Ascending aorta (tissue), 2 donors: Measurements from ENCODE around the gene PAIP2B. TPM values are rescaled to one million over a fixed set of nuclear protein-coding genes. Genes with fewer than 3 reads are reported as not detected.

ENCODE experiments used
- DNase-seq, 2 donors: peaks; one replicate each; pipeline ENCODE4 v3.0.0-alpha.2; 2019; ENCODE audit warnings: low spot score in 2 of 2
- H3K27ac ChIP-seq, 2 donors: fragments of 200-600 bp; sonication (generic); one replicate each; pipeline ENCODE4 v1.5.1; 2016 to 2017; ENCODE audit warnings: mild to moderate bottlenecking in 1 of 2
- H3K27me3 ChIP-seq: fragments of 200-600 bp; sonication (generic); one replicate; pipeline ENCODE4 v1.5.1; 2017
- H3K36me3 ChIP-seq, 2 donors: fragments of 200-600 bp; sonication (generic); one replicate each; pipeline ENCODE4 v1.5.1; 2016
- H3K4me1 ChIP-seq, 2 donors: fragments of 200-600 bp; sonication (generic); one replicate each; pipeline ENCODE4 v1.5.1; 2016 to 2017; ENCODE audit warnings: mild to moderate bottlenecking in 1 of 2
- H3K4me3 ChIP-seq, 2 donors: fragments of 200-600 bp; sonication (generic); one replicate each; pipeline ENCODE4 v1.5.1; 2016 to 2017; ENCODE audit warnings: mild to moderate bottlenecking in 1 of 2
- H3K9me3 ChIP-seq, 2 donors: fragments of 200-600 bp; sonication (generic); one replicate each; pipeline ENCODE4 v1.5.1; 2016
- intact Hi-C: fragments of 100-400 bp; cut with DNase I; formaldehyde crosslinking; loops from one replicate; pipeline ENCODE4 v1.15.1; 2023
- total RNA-seq: library from RNA; depleted of rRNA; stranded (reverse); fragments of >200 nt; gene quantifications from one replicate; pipeline ENCODE4 v1.1.0, GENCODE V29; 2016
- TF ChIP-seq, protein P1 (sequence below), 3 experiments: fragments of 200-600 bp in 2 of 3; fragments of 450-650 bp in 1 of 3; sonication (generic) in 2 of 3; IDR thresholded peaks; one replicate each; pipeline ENCODE4 v1.5.1; 2016 to 2019; ENCODE audit warnings: antibody characterized with exemption in 3 of 3, mild to moderate bottlenecking in 1 of 3, moderate library complexity in 1 of 3

The PAIP2B gene
- total RNA-seq, 1 donor from 2014 or later, result 0.32 TPM

- H3K36me3 ChIP-seq, result no peaks in the 10 kb centered on the region
- no peak overlapping the region for H3K4me3 ChIP-seq
- no peaks in the 10 kb centered on the region for H3K27me3 ChIP-seq
- H3K27ac ChIP-seq, result no peak overlapping the region
- TF ChIP-seq, protein P1, sequence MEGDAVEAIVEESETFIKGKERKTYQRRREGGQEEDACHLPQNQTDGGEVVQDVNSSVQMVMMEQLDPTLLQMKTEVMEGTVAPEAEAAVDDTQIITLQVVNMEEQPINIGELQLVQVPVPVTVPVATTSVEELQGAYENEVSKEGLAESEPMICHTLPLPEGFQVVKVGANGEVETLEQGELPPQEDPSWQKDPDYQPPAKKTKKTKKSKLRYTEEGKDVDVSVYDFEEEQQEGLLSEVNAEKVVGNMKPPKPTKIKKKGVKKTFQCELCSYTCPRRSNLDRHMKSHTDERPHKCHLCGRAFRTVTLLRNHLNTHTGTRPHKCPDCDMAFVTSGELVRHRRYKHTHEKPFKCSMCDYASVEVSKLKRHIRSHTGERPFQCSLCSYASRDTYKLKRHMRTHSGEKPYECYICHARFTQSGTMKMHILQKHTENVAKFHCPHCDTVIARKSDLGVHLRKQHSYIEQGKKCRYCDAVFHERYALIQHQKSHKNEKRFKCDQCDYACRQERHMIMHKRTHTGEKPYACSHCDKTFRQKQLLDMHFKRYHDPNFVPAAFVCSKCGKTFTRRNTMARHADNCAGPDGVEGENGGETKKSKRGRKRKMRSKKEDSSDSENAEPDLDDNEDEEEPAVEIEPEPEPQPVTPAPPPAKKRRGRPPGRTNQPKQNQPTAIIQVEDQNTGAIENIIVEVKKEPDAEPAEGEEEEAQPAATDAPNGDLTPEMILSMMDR (IDR thresholded peaks at IDR 0.05), result no peak
- H3K9me3 ChIP-seq, result no peaks in the 10 kb centered on the region
- intact Hi-C loops, result no loop called here
- DNase-seq, result no peak
- no peaks in the 10 kb centered on the region for H3K4me1 ChIP-seq
These were observed 29.5 kb upstream of the PAIP2B start for GRCh38 chr2:71256421-71256820.

DNA sequence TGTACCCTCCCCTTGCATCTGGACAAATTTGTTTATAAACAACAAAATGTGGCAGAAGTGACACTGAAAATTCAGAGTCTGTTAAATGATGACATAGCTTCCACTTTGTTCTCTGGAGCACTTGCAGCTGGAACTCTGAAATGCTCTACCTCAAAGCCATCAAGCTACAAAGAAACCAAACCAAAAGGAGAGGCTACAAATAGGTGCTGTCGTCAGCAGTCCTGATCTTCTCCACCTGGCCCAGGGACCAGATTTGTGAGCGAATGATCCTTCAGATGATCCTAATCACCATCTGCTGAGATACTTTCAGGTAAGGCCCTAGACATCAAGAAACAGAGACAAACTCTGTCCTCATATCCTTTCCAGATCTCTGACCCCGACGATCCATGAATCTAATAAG lies 27.9 kb upstream of the PAIP2B start:
- no peak for DNase-seq
- H3K27me3 ChIP-seq, result no peaks in the 10 kb centered on the region
- TF ChIP-seq, protein P1 (IDR thresholded peaks at IDR 0.05), result no peak
- no peak overlapping the region for H3K27ac ChIP-seq
- H3K4me3 ChIP-seq, result no peak overlapping the region
- H3K4me1 ChIP-seq, result no peaks in the 10 kb centered on the region
- intact Hi-C loops, result no loop called here
- H3K36me3 ChIP-seq, result no peaks in the 10 kb centered on the region
- H3K9me3 ChIP-seq, result no peaks in the 10 kb centered on the region

DNA sequence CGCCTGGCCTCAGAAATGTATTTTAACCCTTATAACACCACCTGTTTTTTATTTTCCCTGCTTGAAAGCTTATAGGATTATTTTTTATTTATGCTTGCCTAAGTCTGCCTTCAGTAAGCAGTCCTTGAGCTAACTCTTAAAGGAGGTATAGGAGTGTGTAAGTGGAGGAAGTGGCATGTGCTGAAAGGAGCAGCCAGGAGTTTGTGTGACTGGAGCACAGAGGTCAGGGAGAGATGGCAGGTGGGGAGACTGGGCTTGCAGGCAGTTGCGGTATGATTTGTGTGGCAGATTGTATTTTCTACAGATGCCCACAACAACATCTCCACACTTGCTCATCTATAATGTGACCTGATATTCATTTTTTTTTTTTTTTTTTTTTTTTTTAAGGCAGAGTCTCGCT lies 27.2 kb upstream of the PAIP2B start:
- no peaks in the 10 kb centered on the region for H3K4me1 ChIP-seq
- H3K4me3 ChIP-seq, result no peak overlapping the region
- intact Hi-C loops, result no loop called here
- H3K27me3 ChIP-seq, result no peaks in the 10 kb centered on the region
- TF ChIP-seq, protein P1 (IDR thresholded peaks at IDR 0.05), result no peak
- H3K9me3 ChIP-seq, result no peaks in the 10 kb centered on the region
- DNase-seq, result no peak
- no peaks in the 10 kb centered on the region for H3K36me3 ChIP-seq
- H3K27ac ChIP-seq, result no peak overlapping the region

- Histone ChIP-seq H3K4me1 (no peaks in the 10 kb centered on the region), H3K27me3 (no peaks in the 10 kb centered on the region), H3K9me3 (no peaks in the 10 kb centered on the region), H3K4me3 (no peak overlapping the region), H3K27ac (no peak overlapping the region), H3K36me3 (no peaks in the 10 kb centered on the region)
- intact Hi-C loops, result no loop called here
- no peak for DNase-seq
- TF ChIP-seq, protein P1 (IDR thresholded peaks at IDR 0.05), result no peak
These were observed 26.6 kb upstream of the PAIP2B start for GRCh38 chr2:71253476-71253875.

DNA sequence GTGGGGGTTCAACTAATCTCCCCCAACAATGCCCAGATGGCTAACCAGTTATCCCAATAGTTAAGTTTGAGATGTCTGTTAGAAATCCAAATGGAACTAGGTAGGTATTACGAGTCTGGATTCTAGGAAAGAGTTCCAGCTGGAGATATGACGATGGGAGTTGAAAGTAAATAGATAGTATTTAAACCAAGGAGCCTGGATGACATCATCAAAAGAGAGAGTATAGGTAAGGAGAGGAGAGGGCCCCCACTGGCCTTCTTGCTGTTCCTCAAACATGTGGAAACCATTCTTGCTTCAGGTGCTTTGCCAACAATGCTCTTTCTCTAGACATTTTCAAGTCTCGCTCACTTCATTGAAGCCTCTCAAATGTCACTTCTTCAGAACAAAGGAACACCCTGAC lies 26.0 kb upstream of the PAIP2B start:
- Histone ChIP-seq H3K4me1 (no peaks in the 10 kb centered on the region), H3K9me3 (no peaks in the 10 kb centered on the region), H3K27ac (no peak overlapping the region), H3K36me3 (no peaks in the 10 kb centered on the region), H3K27me3 (no peaks in the 10 kb centered on the region), H3K4me3 (no peak overlapping the region)
- no peak for DNase-seq
- intact Hi-C loops, result no loop called here
- TF ChIP-seq, protein P1 (IDR thresholded peaks at IDR 0.05), result no peak

- no peak overlapping the region for H3K27ac ChIP-seq
- DNase-seq, result no peak
- intact Hi-C loops, result no loop called here
- no peaks in the 10 kb centered on the region for H3K27me3 ChIP-seq
- no peak overlapping the region for H3K4me3 ChIP-seq
- H3K9me3 ChIP-seq, result no peaks in the 10 kb centered on the region
- TF ChIP-seq, protein P1 (IDR thresholded peaks at IDR 0.05), result no peak
- no peaks in the 10 kb centered on the region for H3K4me1 ChIP-seq
- H3K36me3 ChIP-seq, result no peaks in the 10 kb centered on the region
These were observed 24.0 kb upstream of the PAIP2B start for GRCh38 chr2:71250935-71251334.
